Stimulated activated CD8-positive, alpha-beta memory T cell treated with anti-CD3 and anti-CD28 coated beads, Interleukin-12 subunit alpha, Interleukin-12 subunit beta, amount 100 ng/mL, for 1 hour (primary cell): ENCODE data around the gene AOAH.

Experiments
- DNase-seq: peaks from one replicate; pipeline ENCODE4 v3.0.0-alpha.2; 2020; ENCODE audit warnings: low read depth

Gene AOAH

DNA sequence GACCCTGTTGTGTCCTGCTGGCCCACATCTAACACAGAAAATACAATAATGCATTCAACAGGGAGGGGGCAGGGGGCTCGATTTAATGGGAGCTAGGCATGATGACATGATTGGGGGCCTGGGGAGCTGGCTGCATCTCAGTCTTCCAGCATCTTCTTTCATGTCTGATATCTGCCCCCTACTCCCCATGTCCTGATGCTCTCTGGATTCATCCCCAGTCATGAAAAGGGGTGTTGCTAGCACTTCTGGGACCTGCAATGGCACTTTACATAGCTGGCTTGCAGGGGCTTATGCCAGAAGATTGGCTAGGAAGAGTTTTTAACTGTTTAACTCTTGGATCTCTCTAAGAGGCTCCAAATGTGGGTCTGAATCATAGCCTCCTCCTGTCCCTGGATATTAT, 94.9 kb downstream of the AOAH start:
- no peak for DNase-seq

DNA sequence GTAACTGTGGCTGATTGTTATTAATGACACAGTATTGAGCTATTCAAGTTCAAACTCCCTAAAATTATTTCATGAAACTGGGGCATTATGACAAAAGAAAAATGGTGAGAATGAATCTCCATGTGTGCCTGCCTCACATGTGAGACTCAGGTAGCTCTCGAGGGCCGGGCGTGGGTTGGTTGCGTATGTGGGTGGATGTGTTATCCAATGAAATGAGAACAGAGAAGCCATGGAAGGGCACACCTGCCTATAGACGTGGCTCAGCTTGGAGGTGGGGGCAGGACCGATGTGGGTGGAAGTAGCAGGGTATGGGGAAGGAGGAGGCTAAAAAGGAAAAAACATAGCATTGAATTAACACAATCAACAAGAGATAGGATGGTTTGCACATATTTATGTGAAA, 96.5 kb downstream of the AOAH start:
- no peak for DNase-seq

GRCh38 chr7:36626111-36626510, 98.2 kb downstream of the AOAH start:
- DNase-seq = no peak

- DNase-seq = no peak
Measured at GRCh38 chr7:36625247-36625646, 99.0 kb downstream of the AOAH start.

- no peak for DNase-seq
Measured at GRCh38 chr7:36623247-36623646, 101.0 kb downstream of the AOAH start.

GRCh38 chr7:36621396-36621795, 102.9 kb downstream of the AOAH start:
- no peak for DNase-seq

DNA sequence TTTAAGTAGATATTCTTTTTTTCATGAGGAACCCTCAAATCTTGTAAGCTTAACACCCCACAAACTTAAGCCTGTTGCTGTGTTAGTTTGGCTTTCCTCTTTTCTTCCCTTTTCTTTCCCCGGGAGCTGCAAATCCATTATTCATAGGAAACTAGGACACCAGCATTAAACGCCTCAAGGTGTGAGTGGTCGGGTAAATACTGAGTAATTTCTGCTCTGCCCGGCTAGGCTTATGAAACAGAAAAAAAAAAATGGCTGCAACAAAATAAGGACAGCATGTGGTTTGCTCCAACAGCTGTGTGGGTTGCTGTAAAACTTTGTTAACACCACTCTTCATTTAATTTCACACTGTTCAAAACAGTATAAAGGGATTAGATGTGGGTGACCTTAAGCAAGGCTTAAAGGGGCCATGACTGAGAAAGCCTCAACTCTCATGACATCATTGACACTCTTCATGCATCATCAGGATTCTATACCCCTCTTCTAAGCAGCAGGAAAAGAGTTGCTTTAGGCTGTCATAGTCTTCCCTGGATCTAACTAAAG, 104.1 kb downstream of the AOAH start:
- no peak for DNase-seq

DNA sequence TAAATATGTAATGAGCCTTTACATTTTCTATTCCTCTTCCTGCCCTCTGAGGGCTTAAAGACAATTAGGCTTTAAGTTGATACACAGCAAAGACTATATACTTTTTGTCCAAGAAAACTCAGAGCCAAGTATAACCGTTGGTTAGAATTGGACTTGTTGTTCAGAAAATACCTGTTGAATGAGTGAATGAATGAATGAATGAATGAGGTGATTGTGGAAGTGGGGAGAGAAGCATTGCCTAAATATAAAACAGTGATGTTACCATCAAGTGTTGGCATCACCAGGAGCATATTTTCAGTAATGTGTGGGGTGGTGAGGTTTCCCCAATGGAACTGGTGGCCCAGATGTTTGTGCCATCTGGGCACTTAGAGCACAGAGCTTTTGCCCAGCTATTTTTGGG, 106.9 kb downstream of the AOAH start:
- DNase-seq = no peak

- no peak for DNase-seq
Measured at GRCh38 chr7:36615852-36616540, 108.3 kb downstream of the AOAH start.

GRCh38 chr7:36614959-36615358, 109.3 kb downstream of the AOAH start:
- DNase-seq = no peak

- no peak for DNase-seq
Measured at GRCh38 chr7:36613031-36613614, 111.2 kb downstream of the AOAH start.

DNA sequence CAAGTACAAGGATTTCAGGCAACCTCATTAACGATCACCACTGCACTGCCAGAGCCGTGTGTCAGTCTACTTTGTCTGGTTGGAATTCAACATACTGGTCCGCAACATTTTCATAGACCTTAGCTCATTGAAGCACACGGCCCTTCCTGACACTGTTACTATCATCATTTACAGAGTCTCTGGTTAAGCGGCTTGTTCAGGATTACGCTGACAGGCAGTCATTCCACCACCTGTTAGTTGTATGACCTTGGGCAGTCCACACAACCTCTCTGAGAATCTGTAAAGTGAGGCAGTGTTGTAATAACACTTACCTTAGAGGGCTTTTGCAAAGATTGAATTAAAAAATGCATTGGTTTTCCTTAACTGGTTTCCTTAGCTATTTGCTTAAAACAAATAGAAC, 112.6 kb downstream of the AOAH start:
- DNase-seq = no peak

DNA sequence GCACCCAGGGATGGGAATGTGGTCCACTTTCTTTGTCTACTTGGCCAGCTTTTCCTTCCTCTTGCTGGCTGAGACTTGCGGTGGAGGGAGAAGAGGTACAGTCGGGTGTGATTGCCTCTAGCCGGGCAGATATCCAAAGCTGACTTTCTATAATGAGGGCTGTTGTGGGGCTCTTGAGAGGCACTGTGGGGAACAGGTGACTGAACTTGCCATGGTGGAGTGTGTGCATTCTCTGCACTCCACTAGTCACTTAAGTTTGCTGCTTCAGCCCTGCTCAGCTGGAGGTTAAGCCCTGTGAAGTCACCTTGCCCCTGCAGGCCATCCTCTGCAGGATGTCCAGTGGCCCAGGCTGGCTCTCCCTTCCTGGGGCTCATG, 116.6 kb downstream of the AOAH start:
- DNase-seq = no peak

- no peak for DNase-seq
Measured at GRCh38 chr7:36606976-36607720, 117.1 kb downstream of the AOAH start.

DNA sequence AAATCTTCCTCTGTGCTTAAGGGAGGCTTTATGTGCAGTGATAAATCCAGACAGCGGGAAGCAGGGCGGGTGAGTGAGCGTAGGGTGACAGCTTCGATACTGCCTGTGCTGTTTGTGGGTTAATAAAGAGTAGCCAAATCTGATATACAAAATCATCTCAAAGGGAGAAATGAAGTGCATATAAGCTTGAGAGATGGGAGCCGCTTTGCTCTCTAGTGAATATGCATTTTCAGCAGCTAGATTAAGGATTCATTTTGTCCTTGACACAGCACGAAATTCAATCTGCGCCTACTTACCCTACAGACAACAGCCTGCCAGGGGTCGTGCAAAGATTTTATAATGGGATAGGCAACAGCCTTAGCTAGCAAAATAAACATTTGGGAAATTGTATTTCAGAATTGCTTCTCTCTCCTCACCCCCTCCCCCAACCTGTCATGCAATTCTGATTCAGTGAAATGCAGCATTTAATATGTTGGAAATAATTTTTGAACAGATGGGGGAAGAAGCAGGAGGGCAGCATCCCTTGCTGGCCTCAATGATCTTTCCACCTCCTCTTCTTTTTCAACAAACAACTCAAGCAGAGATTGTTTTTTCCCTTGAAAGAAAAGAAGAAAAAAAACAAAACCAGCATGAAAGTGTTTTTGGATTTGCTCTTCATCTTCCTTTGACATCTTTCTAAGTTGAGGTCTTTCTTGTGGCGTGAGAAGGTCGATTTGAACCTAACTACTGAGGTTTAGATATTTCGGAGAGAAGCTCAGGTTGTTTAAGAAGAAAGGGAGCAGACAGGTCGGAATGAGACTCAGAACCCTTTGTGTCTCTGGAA, 117.9 kb downstream of the AOAH start:
- no peak for DNase-seq

DNA sequence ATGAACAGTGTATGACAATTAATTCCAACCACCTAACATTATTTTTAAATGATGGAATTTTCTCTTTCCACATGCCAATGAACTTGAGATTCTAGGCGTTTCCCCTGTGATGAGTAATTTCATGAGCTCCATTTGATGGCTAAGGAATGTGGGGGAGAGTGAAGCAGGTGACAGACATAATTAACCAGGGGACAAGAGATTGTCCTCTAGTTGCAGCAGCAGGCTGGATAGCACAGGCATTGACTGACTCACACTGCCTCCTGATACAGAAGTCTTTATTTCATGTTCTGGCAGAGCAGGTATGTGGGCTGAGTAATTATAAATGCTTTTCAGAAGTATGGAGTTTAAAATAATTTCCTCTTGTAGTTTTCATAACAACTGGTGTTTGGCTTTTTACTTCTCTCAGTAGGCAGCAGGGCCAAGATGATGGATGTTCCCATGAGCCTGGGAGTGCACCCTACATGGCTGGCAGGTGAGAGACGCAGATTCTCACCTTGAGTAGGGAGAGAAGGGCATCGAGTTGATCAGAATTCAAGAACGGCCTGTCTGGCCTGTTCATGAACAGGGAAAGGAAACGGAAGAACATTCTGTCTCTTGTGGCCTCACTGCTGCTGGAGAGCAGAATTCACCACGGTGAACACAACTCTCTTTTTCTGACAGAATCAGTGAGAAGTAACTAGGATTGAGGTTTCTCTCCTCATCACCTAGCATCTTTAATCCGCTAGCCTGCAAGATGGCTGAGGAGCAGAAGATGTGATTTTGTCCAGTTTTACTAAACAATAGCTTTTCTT, 118.8 kb downstream of the AOAH start:
- DNase-seq = no peak

DNA sequence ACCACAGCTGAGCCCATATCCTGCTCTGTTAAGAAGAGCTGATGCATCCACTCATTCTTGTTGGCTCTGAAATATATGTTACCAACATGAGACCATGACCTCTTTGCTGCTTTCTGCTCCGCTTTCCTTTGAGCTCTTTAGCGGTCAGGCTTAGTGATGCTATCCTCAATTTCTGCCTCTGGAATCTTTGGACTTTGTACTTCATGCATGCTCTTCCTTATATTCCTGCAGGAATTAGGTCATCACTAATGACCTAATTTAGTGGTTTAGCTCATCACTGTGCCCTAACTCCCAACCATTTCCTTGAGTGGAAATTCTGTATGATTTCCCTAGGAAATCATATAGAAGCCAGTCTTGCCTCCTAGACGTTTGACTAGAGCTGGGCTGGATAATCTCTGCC, 119.5 kb downstream of the AOAH start:
- no peak for DNase-seq

DNA sequence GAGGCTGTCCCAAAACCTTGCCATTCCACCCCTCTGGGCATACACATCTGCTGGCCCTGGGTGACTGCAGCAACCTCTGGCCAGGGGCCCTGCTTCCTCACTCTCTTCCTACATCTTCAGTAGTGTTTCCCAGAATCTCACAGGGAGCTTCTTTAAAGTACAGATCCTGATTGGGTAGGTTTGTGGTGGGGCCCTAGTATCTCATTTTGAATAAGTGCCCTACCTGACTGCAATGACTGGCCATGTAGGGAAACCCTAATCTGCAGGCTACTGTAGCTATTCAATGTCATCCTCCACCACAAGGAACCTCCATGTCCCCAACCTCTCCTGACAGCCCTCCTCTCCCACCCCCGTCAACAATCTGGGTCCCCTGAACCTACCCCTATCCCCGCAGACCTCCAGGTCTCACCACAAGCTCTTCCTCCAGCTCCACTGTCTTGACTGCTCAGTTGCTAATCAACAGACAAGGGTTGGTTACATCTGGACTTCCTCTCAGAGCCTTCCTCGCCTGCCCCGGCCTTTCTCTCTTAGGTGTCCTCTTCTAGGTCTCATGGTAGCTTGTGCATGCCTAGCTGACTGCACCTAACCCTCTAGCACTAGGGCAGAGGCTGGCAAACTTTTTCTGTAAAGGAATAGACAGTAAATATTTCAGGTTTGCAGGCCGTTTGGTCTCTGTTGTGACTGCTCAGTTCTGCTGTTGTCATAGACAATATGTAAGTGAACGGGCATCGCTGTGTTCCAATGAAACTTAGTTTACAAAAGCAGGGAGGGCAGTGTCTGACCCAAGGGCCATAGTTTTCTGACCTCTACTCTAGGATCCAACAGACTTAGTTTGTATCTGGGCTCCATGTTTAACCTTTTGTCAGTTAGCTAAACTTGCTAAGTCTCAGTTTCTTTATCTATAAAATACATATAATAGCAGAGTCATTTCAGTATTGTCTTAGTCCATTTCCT, 121.1 kb downstream of the AOAH start:
- no peak for DNase-seq

GRCh38 chr7:36602511-36602910, 121.8 kb downstream of the AOAH start:
- no peak for DNase-seq

GRCh38 chr7:36601601-36602000, 122.7 kb downstream of the AOAH start:
- no peak for DNase-seq
